Neutrophil (primary cell): ENCODE data around the gene LRRC61.

Source experiments
- H3K27ac ChIP-seq: fragments of 200-600 bp; sonication (generic); 2 replicates; pipeline ENCODE4 v1.5.1; 2016; ENCODE audit warnings: mild to moderate bottlenecking, moderate library complexity
- H3K27me3 ChIP-seq: fragments of 200-600 bp; sonication (generic); 2 replicates; pipeline ENCODE4 v1.6.0; 2016; ENCODE audit warnings: mild to moderate bottlenecking
- H3K36me3 ChIP-seq: fragments of 200-600 bp; sonication (generic); 2 replicates; pipeline ENCODE4 v1.5.1; 2017
- H3K4me1 ChIP-seq, 2 experiments: fragments of 200-600 bp in 1 of 2; sonication (generic) in 1 of 2; 1 replicate in 1 of 2; 2 replicates in 1 of 2; pipeline versions ENCODE4 v1.5.1 to v1.6.1; 2013 to 2016; ENCODE audit warnings: low read depth in 1 of 2, low read length in 1 of 2, mild to moderate bottlenecking in 1 of 2, moderate library complexity in 1 of 2; ENCODE audit not compliant: control insufficient read depth in 1 of 2, insufficient read depth in 1 of 2
- H3K4me3 ChIP-seq, 2 experiments: fragments of 200-600 bp in 1 of 2; sonication (generic) in 1 of 2; 1 replicate in 1 of 2; 2 replicates in 1 of 2; pipeline ENCODE4 v1.5.1; 2013 to 2016; ENCODE audit warnings: low read depth in 1 of 2, low read length in 1 of 2, mild to moderate bottlenecking in 1 of 2, moderate library complexity in 1 of 2
- H3K9me3 ChIP-seq: fragments of 200-600 bp; sonication (generic); 2 replicates; pipeline ENCODE4 v1.5.1; 2016
- TF ChIP-seq, protein P1 (sequence below): fragments of 200-600 bp; sonication (generic); IDR thresholded peaks from 2 replicates; pipeline ENCODE4 v1.5.1; 2016; ENCODE audit warnings: antibody characterized with exemption

The LRRC61 gene

DNA sequence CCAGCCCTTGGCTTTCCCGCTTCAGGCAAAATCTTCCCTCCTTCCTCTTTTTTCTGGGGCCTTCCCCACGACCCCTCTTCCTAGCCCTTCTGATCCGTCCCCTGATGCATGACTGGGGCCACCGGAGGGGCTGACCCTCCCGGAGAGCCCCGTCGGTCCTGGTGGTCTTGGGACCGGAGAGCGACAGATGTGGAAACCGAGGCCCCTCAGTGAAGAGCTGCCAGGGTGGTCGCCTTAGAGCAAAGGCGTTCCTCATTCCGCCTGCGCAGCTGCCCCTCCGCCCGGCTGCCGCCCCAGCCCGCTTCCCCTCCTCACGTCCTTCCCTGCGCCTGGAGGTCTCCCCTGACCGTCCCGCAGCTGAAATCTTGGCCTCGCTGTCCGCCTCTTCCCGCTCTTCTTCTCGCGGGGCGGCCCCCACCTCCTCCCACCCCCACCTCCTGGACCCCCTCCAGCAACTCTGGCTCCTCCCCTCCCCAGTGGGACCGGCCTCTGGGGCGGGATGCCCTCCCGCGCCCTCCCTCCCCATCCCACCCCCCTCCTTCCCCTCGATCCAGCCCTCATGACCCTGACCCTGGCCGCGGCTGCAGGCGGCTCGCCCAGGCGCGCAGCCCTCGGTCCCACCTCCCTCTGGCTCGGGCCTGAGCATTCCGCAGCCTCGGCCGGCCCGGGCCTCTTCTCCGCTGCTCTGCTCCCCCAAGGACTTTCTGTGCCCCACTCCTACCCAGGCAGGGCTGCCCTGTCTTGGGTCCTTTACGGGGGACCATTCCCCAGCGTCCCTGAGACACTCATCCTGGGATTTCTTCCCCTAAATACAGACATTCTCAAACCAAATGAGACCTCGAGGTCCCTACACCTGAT is 18.3 kb downstream of the LRRC61 start, which contains the start of gene RARRES2:
Gene RARRES2, minus strand, starts transcription at position 367 of the 858 bp plus-strand sequence. CDS start 1,020 bp downstream, outside the sequence.
- Histone ChIP-seq H3K4me3 (no peak within 1 kb of the TSS), H3K27me3 (peaks cover 79% of the 10 kb centered on the region), H3K27ac (no peak within 1 kb of the TSS)

DNA sequence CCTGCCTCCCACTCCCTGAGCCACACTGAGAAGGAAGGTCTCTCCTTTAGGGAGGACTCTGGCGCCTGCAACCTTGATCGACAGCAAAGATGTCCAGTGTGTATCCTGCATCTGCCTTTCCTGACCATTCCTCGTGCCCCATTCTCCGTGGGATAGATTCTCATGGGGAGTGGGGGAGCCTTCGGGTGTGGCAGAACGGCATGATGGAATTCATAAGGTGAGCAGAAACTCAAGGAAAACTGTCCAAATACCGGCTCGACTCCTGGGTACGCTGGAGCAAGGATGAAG is 18.9 kb downstream of the LRRC61 start:
- H3K4me3 ChIP-seq, result no peak overlapping the region
- H3K4me1 ChIP-seq, result peaks cover 0 to 6% of the 10 kb centered on the region in 2 experiments
- TF ChIP-seq, protein P1, sequence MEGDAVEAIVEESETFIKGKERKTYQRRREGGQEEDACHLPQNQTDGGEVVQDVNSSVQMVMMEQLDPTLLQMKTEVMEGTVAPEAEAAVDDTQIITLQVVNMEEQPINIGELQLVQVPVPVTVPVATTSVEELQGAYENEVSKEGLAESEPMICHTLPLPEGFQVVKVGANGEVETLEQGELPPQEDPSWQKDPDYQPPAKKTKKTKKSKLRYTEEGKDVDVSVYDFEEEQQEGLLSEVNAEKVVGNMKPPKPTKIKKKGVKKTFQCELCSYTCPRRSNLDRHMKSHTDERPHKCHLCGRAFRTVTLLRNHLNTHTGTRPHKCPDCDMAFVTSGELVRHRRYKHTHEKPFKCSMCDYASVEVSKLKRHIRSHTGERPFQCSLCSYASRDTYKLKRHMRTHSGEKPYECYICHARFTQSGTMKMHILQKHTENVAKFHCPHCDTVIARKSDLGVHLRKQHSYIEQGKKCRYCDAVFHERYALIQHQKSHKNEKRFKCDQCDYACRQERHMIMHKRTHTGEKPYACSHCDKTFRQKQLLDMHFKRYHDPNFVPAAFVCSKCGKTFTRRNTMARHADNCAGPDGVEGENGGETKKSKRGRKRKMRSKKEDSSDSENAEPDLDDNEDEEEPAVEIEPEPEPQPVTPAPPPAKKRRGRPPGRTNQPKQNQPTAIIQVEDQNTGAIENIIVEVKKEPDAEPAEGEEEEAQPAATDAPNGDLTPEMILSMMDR, result no peak
- H3K9me3 ChIP-seq, result peaks cover 8% of the 10 kb centered on the region
- peaks cover 82% of the 10 kb centered on the region for H3K27me3 ChIP-seq
- peaks cover 26% of the 10 kb centered on the region for H3K36me3 ChIP-seq
- no peak overlapping the region for H3K27ac ChIP-seq

More for the DNA sequence above, 18.3 kb downstream of the LRRC61 start, which contains the start of gene RARRES2:
- Histone ChIP-seq H3K36me3 (peaks cover 31% of the 10 kb centered on the region), H3K9me3 (peaks cover 8% of the 10 kb centered on the region), H3K4me1 (peaks cover 0 to 6% of the 10 kb centered on the region in 2 experiments)
- TF ChIP-seq, protein P1, result no peak

DNA sequence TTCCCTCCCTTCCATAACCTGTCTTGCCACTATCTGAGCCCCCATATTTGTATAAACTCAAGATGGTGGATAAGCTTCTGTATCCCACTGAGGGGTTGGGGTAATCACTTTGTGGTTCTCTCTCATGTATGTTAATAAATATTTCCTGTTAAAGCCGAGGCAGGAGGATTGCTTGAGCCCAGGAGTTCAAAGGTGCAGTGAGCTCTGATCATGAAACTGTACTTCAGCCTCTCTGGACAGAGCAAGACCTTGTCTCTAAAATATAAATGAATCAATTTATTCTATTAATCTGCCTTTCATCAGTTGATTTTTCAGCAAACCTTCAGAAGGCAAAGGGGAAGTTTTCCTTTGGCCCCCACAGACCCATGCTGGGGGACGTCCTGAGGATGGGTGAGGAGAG is 20.1 kb downstream of the LRRC61 start:
- Histone ChIP-seq H3K27me3 (peaks cover 82% of the 10 kb centered on the region), H3K4me3 (no peak overlapping the region), H3K4me1 (peaks cover 0 to 6% of the 10 kb centered on the region in 2 experiments), H3K27ac (no peak overlapping the region), H3K9me3 (peaks cover 8% of the 10 kb centered on the region), H3K36me3 (peaks cover 14% of the 10 kb centered on the region)
- TF ChIP-seq, protein P1, result no peak

DNA sequence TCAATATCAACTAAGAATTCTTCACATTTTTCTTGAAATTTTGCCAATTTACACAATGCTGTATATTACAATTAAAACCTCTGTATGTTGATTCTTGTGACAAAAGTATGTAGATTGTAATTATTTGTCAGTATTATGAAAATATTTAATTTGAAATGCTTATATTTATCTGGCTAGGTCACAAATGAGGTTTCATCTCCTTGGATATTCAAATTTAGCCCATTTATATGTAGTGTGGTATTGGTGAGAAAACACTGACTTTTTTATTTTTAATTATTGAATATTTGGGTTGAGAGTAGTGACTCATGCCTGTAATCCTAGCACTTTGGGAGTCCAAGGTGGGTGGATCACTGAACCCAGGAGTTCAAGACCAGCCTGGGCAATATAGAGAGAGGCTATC is 21.1 kb downstream of the LRRC61 start:
- Histone ChIP-seq H3K36me3 (peaks cover 4% of the 10 kb centered on the region), H3K27ac (no peak overlapping the region), H3K27me3 (peaks cover 74% of the 10 kb centered on the region), H3K4me1 (peaks cover 0 to 6% of the 10 kb centered on the region in 2 experiments), H3K4me3 (no peak overlapping the region), H3K9me3 (peaks cover 8% of the 10 kb centered on the region)
- TF ChIP-seq, protein P1, result no peak

DNA sequence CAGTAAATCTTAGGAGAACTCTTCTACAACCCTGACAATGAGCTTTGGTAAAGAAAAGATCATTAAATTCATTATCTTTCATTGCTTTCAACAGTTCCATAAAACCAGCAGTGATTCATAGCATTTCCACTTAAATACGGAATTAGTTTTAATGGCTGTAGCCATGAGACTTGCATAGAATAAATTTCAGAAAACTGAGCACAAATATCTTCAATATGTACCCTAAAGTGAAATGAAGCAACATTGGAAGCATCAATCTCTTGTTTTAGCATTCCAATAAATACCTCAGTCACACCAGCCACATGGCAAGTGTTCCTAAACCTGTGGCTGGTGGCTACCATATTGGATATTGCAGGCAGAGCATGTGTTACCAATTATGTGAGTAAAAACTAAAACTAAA is 21.9 kb downstream of the LRRC61 start:
- Histone ChIP-seq H3K27me3 (peaks cover 67% of the 10 kb centered on the region), H3K9me3 (peaks cover 8% of the 10 kb centered on the region), H3K4me3 (no peak overlapping the region), H3K27ac (no peak overlapping the region), H3K36me3 (no peaks in the 10 kb centered on the region), H3K4me1 (peaks cover 0 to 6% of the 10 kb centered on the region in 2 experiments)
- TF ChIP-seq, protein P1, result no peak
